Liver (tissue), 9 donors: ENCODE data around the gene SH3BP2. TPM values are rescaled to one million over a fixed set of nuclear protein-coding genes. Genes with fewer than 3 reads are reported as not detected.

Experiments used
- DNase-seq: peaks from one replicate; pipeline ENCODE4 v3.0.0-alpha.2; 2017; ENCODE audit warnings: low spot score
- H3K27ac ChIP-seq, 2 donors: one replicate each; pipeline ENCODE4 v1.7.0; 2013; ENCODE audit warnings: inconsistent platforms in 2 of 2, low read length in 2 of 2, control low read depth in 1 of 2, low read depth in 1 of 2, mild to moderate bottlenecking in 1 of 2
- H3K27me3 ChIP-seq, 4 donors: one replicate each; pipeline versions ENCODE4 v1.6.1 to v1.7.0; 2013; ENCODE audit warnings: low read length in 3 of 4, inconsistent platforms in 1 of 4, mild to moderate bottlenecking in 1 of 4, moderate library complexity in 1 of 4; ENCODE audit not compliant: control insufficient read depth in 4 of 4, insufficient read depth in 4 of 4
- H3K36me3 ChIP-seq, 4 donors: one replicate each; pipeline versions ENCODE4 v1.6.1 to v1.7.0; 2013; ENCODE audit warnings: low read length in 3 of 4, mild to moderate bottlenecking in 3 of 4, low read depth in 1 of 4, moderate library complexity in 1 of 4; ENCODE audit not compliant: control insufficient read depth in 4 of 4, insufficient read depth in 3 of 4
- H3K4me1 ChIP-seq, 4 donors: one replicate each; pipeline versions ENCODE4 v1.6.1 to v1.7.0; 2013; ENCODE audit warnings: low read length in 3 of 4, mild to moderate bottlenecking in 3 of 4, moderate library complexity in 1 of 4; ENCODE audit not compliant: control insufficient read depth in 4 of 4, insufficient read depth in 4 of 4
- H3K4me3 ChIP-seq, 3 donors: one replicate each; pipeline versions ENCODE4 v1.6.1 to v1.7.0; 2013; ENCODE audit warnings: low read length in 3 of 3, control low read depth in 1 of 3, low read depth in 1 of 3, mild to moderate bottlenecking in 1 of 3
- H3K9ac ChIP-seq, 2 donors: one replicate each; pipeline ENCODE4 v1.7.0; 2013; ENCODE audit warnings: low read length in 2 of 2, mild to moderate bottlenecking in 2 of 2, moderate library complexity in 2 of 2, control low read depth in 1 of 2, low read depth in 1 of 2
- H3K9me3 ChIP-seq, 4 donors: one replicate each; pipeline versions ENCODE4 v1.6.1 to v1.7.0; 2013; ENCODE audit warnings: low read length in 3 of 4; ENCODE audit not compliant: control insufficient read depth in 4 of 4
- CTCF ChIP-seq: fragments of 150-350 bp; IDR thresholded peaks from 2 replicates; pipeline ENCODE4 v1.5.1; 2017; ENCODE audit warnings: improper control_type of control experiment, low read depth, low read length; ENCODE audit not compliant: missing input control
- EGR1 ChIP-seq, 2 donors: IDR thresholded peaks; 2 replicates each; pipeline ENCODE4 v1.6.1; 2016 to 2018; ENCODE audit warnings: antibody characterized with exemption in 2 of 2, low read depth in 2 of 2
- FOXA2 ChIP-seq: IDR thresholded peaks from 2 replicates; pipeline ENCODE4 v1.6.1; 2016; ENCODE audit warnings: antibody characterized with exemption
- GABPA ChIP-seq, 2 donors: IDR thresholded peaks in 1 of 2; conservative IDR thresholded peaks in 1 of 2; 2 replicates each; pipeline ENCODE4 v1.6.1; 2016; ENCODE audit warnings: antibody characterized with exemption in 2 of 2, mild to moderate bottlenecking in 1 of 2, moderate library complexity in 1 of 2
- HNF4A ChIP-seq, 2 donors: conservative IDR thresholded peaks; 2 replicates each; pipeline ENCODE4 v1.6.1; 2016; ENCODE audit warnings: antibody characterized with exemption in 2 of 2, mild to moderate bottlenecking in 2 of 2
- HNF4G ChIP-seq: IDR thresholded peaks from 2 replicates; pipeline ENCODE4 v1.6.1; 2016; ENCODE audit warnings: antibody characterized with exemption
- JUND ChIP-seq, 2 donors: IDR thresholded peaks; 2 replicates each; pipeline ENCODE4 v1.6.1; 2016; ENCODE audit warnings: antibody characterized with exemption in 2 of 2
- MAX ChIP-seq: IDR thresholded peaks from 2 replicates; pipeline ENCODE4 v1.6.1; 2016; ENCODE audit warnings: antibody characterized with exemption
- NR2F2 ChIP-seq: IDR thresholded peaks from 2 replicates; pipeline ENCODE4 v1.6.1; 2016; ENCODE audit warnings: antibody characterized with exemption
- RAD21 ChIP-seq, 2 donors: IDR thresholded peaks; 2 replicates each; pipeline ENCODE4 v1.6.1; 2016; ENCODE audit warnings: antibody characterized with exemption in 2 of 2, mild to moderate bottlenecking in 2 of 2
- REST ChIP-seq: IDR thresholded peaks from 2 replicates; pipeline ENCODE4 v1.6.1; 2016; ENCODE audit warnings: antibody characterized with exemption, mild to moderate bottlenecking
- RXRA ChIP-seq, 2 donors: IDR thresholded peaks; 2 replicates each; pipeline ENCODE4 v1.6.1; 2017 to 2018; ENCODE audit warnings: antibody characterized with exemption in 2 of 2, mild to moderate bottlenecking in 1 of 2
- SP1 ChIP-seq: IDR thresholded peaks from 2 replicates; pipeline ENCODE4 v1.6.1; 2018; ENCODE audit warnings: antibody characterized with exemption, mild to moderate bottlenecking
- TAF1 ChIP-seq: conservative IDR thresholded peaks from 2 replicates; pipeline ENCODE4 v1.6.1; 2016; ENCODE audit warnings: antibody characterized with exemption, mild to moderate bottlenecking
- YY1 ChIP-seq: IDR thresholded peaks from 2 replicates; pipeline ENCODE4 v1.6.1; 2016; ENCODE audit warnings: antibody characterized with exemption, mild to moderate bottlenecking
- WGBS: extraction: QIAGEN DNeasy Blood & Tissue Kit; methylation state at CpG from one replicate; pipeline ENCODE4 v1.1.7; 2013; 5-methylcytosine and 5-hydroxymethylcytosine counted together
- polyA plus RNA-seq, 2 donors: library from polyadenylated mRNA; stranded (reverse) in 1 of 2; unstranded in 1 of 2; fragments of 200-250 nt in 1 of 2; fragments of >200 nt in 1 of 2; fragmentation: Nextera tagmentation in 1 of 2; extraction: Ambion mirVana in 1 of 2; gene quantifications; one replicate each; pipeline versions ENCODE4 v1.2.1 to v1.2.3, GENCODE V29; 2013 to 2015
- total RNA-seq, 2 donors: library from RNA; depleted of rRNA; stranded (reverse); fragments of >200 nt; gene quantifications; one replicate each; pipeline ENCODE4 v1.2.3, GENCODE V29; 2014
- donor health status: healthy.
- donor health status: healthy.
- donor health status: healthy.
- donor health status: healthy.
- donor health status: healthy.

SH3BP2 gene
- total and polyA plus RNA-seq, 4 donors, result 17.9 to 80.2 (median 38.5) TPM

GRCh38 chr4:2822461-2823300 lies 29.8 kb downstream of the SH3BP2 start:
- peaks cover 12 to 55% (median 20%) of the 10 kb centered on the region in 4 donors for H3K36me3 ChIP-seq
- no peak overlapping the region for H3K27ac ChIP-seq
- peaks cover 3 to 17% (median 12%) of the 10 kb centered on the region in 4 donors for H3K4me1 ChIP-seq
- no peak for DNase-seq
- TF ChIP-seq TAF1, result no peak
- no peak overlapping the region for H3K9ac ChIP-seq
- WGBS, result 92% methylated on average over 23 of the region's 23 CpGs
- H3K4me3 ChIP-seq, result no peak overlapping the region
- H3K9me3 ChIP-seq, result no peaks in the 10 kb centered on the region
- H3K27me3 ChIP-seq, result no peaks in the 10 kb centered on the region

GRCh38 chr4:2823301-2823670 lies 30.4 kb downstream of the SH3BP2 start:
- Histone ChIP-seq H3K27ac (no peak overlapping the region), H3K36me3 (peaks cover 14 to 61% (median 23%) of the 10 kb centered on the region in 4 donors), H3K9me3 (no peaks in the 10 kb centered on the region), H3K27me3 (no peaks in the 10 kb centered on the region), H3K4me1 (peaks cover 3 to 17% (median 12%) of the 10 kb centered on the region in 4 donors), H3K4me3 (no peak overlapping the region), H3K9ac (no peak overlapping the region)
- 77% methylated on average over 4 of the region's 4 CpGs for WGBS
- no peak for DNase-seq
- TF ChIP-seq RAD21 (IDR thresholded peaks at IDR 0.05) (no peak), NR2F2 (no peak), GABPA (IDR thresholded peaks at IDR 0.05 in 1 of 2, conservative IDR thresholded peaks at IDR 0.05 in 1 of 2) (no peak), FOXA2 (no peak), HNF4G (no peak), CTCF (no peak), YY1 (no peak), RXRA (IDR thresholded peaks at IDR 0.05) (no peak), MAX (no peak), SP1 (no peak), HNF4A (conservative IDR thresholded peaks at IDR 0.05) (no peak), REST (no peak), JUND (IDR thresholded peaks at IDR 0.05) (no peak), EGR1 (IDR thresholded peaks at IDR 0.05; ENCODE audit: low read depth in 2 of 2) (no peak)
